H1 (cell line): ENCODE measurements around the gene MAST2. TPM values are rescaled to one million over a fixed set of nuclear protein-coding genes. Genes with fewer than 3 reads are reported as not detected.

Source experiments
- CTCF ChIA-PET: fragments of 300-600 bp; sonication (Branson Sonifier 250); formaldehyde crosslinking; loops from one replicate; lab custom pipeline; 2021; ENCODE audit not compliant: partially characterized antibody; lab: Charles Lee
- POLR2A ChIA-PET: fragments of 300-600 bp; sonication (Branson Sonifier 250); formaldehyde crosslinking; loops from one replicate; lab custom pipeline; 2021; ENCODE audit warnings: inconsistent platforms; ENCODE audit not compliant: partially characterized antibody; lab: Charles Lee
- DNase-seq, 2 experiments: peaks; one replicate each; pipeline versions ENCODE4 v3.0.0 to v3.0.0-alpha.2; 2010 to 2022; ENCODE audit warnings: low spot score in 2 of 2, low read depth in 1 of 2, mixed read lengths in 1 of 2
- FAIRE-seq: peaks from 2 replicates; lab custom pipeline; 2011; peaks lifted over from hg19 to GRCh38; lab: Jason Lieb, UNC
- H2AFZ ChIP-seq: 2 replicates; pipeline ENCODE4 v1.8.1; 2012; ENCODE audit warnings: low read length, inconsistent platforms
- H2AK5ac ChIP-seq: 2 replicates; pipeline ENCODE4 v1.6.1; 2013; ENCODE audit warnings: low read depth, low read length
- H2BK120ac ChIP-seq: replicated peaks from 2 replicates; pipeline ENCODE3; 2013; ENCODE audit warnings: low read depth, low read length, inconsistent platforms
- H2BK12ac ChIP-seq: 2 replicates; pipeline ENCODE4 v1.6.1; 2013; ENCODE audit warnings: low read depth, low read length
- H2BK15ac ChIP-seq: 2 replicates; pipeline ENCODE4 v1.6.1; 2013; ENCODE audit warnings: low read length
- H2BK20ac ChIP-seq: 2 replicates; pipeline ENCODE4 v1.6.1; 2013; ENCODE audit warnings: low read length
- H2BK5ac ChIP-seq: 2 replicates; pipeline ENCODE4 v1.6.1; 2013; ENCODE audit warnings: low read depth, low read length
- H3K14ac ChIP-seq: 2 replicates; pipeline ENCODE4 v1.6.1; 2013; ENCODE audit warnings: inconsistent platforms; ENCODE audit not compliant: insufficient read length
- H3K18ac ChIP-seq: 2 replicates; pipeline ENCODE4 v1.6.1; 2013; ENCODE audit warnings: low read length; ENCODE audit errors: extremely low read depth
- H3K23ac ChIP-seq: 2 replicates; pipeline ENCODE4 v1.6.1; 2013; ENCODE audit warnings: inconsistent platforms; ENCODE audit not compliant: insufficient read length
- H3K23me2 ChIP-seq: 2 replicates; pipeline ENCODE4 v1.6.1; 2013; ENCODE audit warnings: low read depth, low read length
- H3K27ac ChIP-seq: 2 replicates; pipeline ENCODE4 v1.6.1; 2011; ENCODE audit warnings: low read depth, low read length, inconsistent platforms
- H3K27me3 ChIP-seq, 4 experiments: replicated peaks in 1 of 4; 1 replicate in 1 of 4; 2 replicates in 3 of 4; pipeline versions ENCODE4 v1.6.1 to v1.8.1; 2011 to 2013; ENCODE audit warnings: low read length in 3 of 4, mild to moderate bottlenecking in 3 of 4, inconsistent platforms in 2 of 4, mixed read lengths in 2 of 4, moderate library complexity in 1 of 4; ENCODE audit not compliant: control insufficient read depth in 3 of 4, insufficient read depth in 3 of 4; ENCODE audit errors: extremely low read depth in 1 of 4
- H3K36me3 ChIP-seq, 4 experiments: 2 replicates each; pipeline versions ENCODE4 v1.6.1 to v1.8.1; 2011 to 2013; ENCODE audit warnings: mild to moderate bottlenecking in 4 of 4, low read length in 3 of 4, moderate library complexity in 2 of 4, control low read depth in 1 of 4, inconsistent platforms in 1 of 4; ENCODE audit not compliant: insufficient read depth in 4 of 4, control insufficient read depth in 2 of 4
- H3K4ac ChIP-seq: replicated peaks from 2 replicates; pipeline ENCODE3; 2013; ENCODE audit warnings: low read length, low read depth, mixed read lengths, inconsistent platforms; ENCODE audit not compliant: insufficient read length
- H3K4me1 ChIP-seq, 4 experiments: replicated peaks in 1 of 4; 1 replicate in 1 of 4; 2 replicates in 3 of 4; pipeline versions ENCODE4 v1.6.1 to v1.8.1; 2011 to 2013; ENCODE audit warnings: low read length in 3 of 4, inconsistent platforms in 2 of 4, mixed read lengths in 1 of 4; ENCODE audit not compliant: insufficient read depth in 4 of 4, control insufficient read depth in 3 of 4
- H3K4me2 ChIP-seq, 2 experiments: 2 replicates each; pipeline versions ENCODE4 v1.6.1 to v1.8.1; 2011 to 2013; ENCODE audit warnings: low read depth in 2 of 2, low read length in 2 of 2, control low read depth in 1 of 2, inconsistent platforms in 1 of 2, mild to moderate bottlenecking in 1 of 2; ENCODE audit not compliant: insufficient read depth in 1 of 2
- H3K4me3 ChIP-seq, 4 experiments: fragments of 200-600, 300-600 bp in 1 of 4; sonication (generic), shearing (Covaris generic), sonication (Bioruptor Twin) in 1 of 4; 2 replicates each; pipeline versions ENCODE4 v1.5.1 to v1.8.1; 2011 to 2016; ENCODE audit warnings: low read length in 4 of 4, low read depth in 3 of 4, control low read depth in 2 of 4, inconsistent platforms in 2 of 4, mild to moderate bottlenecking in 2 of 4, mixed read lengths in 1 of 4, moderate library complexity in 1 of 4; ENCODE audit not compliant: insufficient read depth in 2 of 4; ENCODE audit errors: extremely low read depth in 1 of 4
- H3K56ac ChIP-seq: replicated peaks from 2 replicates; pipeline ENCODE3; 2013; ENCODE audit warnings: low read depth, mild to moderate bottlenecking, mixed read lengths, low read length, inconsistent platforms; ENCODE audit not compliant: insufficient read length
- H3K79me1 ChIP-seq: 2 replicates; pipeline ENCODE4 v1.6.1; 2013; ENCODE audit warnings: low read depth, low read length, control low read depth
- H3K79me2 ChIP-seq, 2 experiments: 2 replicates each; pipeline versions ENCODE4 v1.6.1 to v1.8.1; 2012 to 2013; ENCODE audit warnings: low read length in 2 of 2, mild to moderate bottlenecking in 2 of 2, inconsistent platforms in 1 of 2; ENCODE audit not compliant: insufficient read depth in 2 of 2, control insufficient read depth in 1 of 2
- H3K9ac ChIP-seq, 4 experiments: replicated peaks in 1 of 4; 1 replicate in 1 of 4; 2 replicates in 3 of 4; pipeline versions ENCODE4 v1.6.1 to v1.8.1; 2011 to 2013; ENCODE audit warnings: low read depth in 3 of 4, low read length in 3 of 4, control low read depth in 2 of 4, mild to moderate bottlenecking in 2 of 4, moderate library complexity in 2 of 4, inconsistent platforms in 1 of 4; ENCODE audit errors: extremely low read depth in 1 of 4
- H3K9me3 ChIP-seq, 2 experiments: 2 replicates each; pipeline versions ENCODE4 v1.6.1 to v1.8.1; 2012 to 2013; ENCODE audit warnings: mild to moderate bottlenecking in 2 of 2, moderate library complexity in 2 of 2, control low read depth in 1 of 2, inconsistent platforms in 1 of 2, low read depth in 1 of 2, low read length in 1 of 2, mixed read lengths in 1 of 2; ENCODE audit not compliant: insufficient read depth in 2 of 2
- H4K20me1 ChIP-seq, 2 experiments: replicated peaks in 1 of 2; 2 replicates each; pipeline versions ENCODE3 to v1.8.1; 2011 to 2013; ENCODE audit warnings: inconsistent platforms in 2 of 2, low read length in 2 of 2, mild to moderate bottlenecking in 1 of 2; ENCODE audit not compliant: insufficient read depth in 2 of 2, control insufficient read depth in 1 of 2
- H4K5ac ChIP-seq: 2 replicates; pipeline ENCODE4 v1.6.1; 2013; ENCODE audit warnings: low read length, low read depth, mixed read lengths, inconsistent platforms; ENCODE audit not compliant: insufficient read length
- H4K8ac ChIP-seq: 2 replicates; pipeline ENCODE4 v1.8.0; 2013; ENCODE audit warnings: mild to moderate bottlenecking, moderate library complexity, low read length, inconsistent platforms; ENCODE audit not compliant: insufficient read depth; ENCODE audit errors: extremely low read depth
- H4K91ac ChIP-seq: replicated peaks from 2 replicates; pipeline ENCODE3; 2013; ENCODE audit warnings: low read length, mixed read lengths, inconsistent platforms; ENCODE audit not compliant: insufficient read length
- ATF3 ChIP-seq: IDR thresholded peaks from 2 replicates; pipeline ENCODE4 v1.6.1; 2011; ENCODE audit warnings: low read depth, mild to moderate bottlenecking, low read length; ENCODE audit not compliant: insufficient read depth
- CHD2 ChIP-seq: IDR thresholded peaks from 2 replicates; pipeline ENCODE4 v1.6.1; 2012; ENCODE audit warnings: low read length, improper control_type of control experiment
- EZH2 ChIP-seq: fragments of 200-600 bp; sonication (generic); IDR thresholded peaks from 2 replicates; pipeline ENCODE4 v1.7.1; 2012; ENCODE audit warnings: low read depth, mild to moderate bottlenecking, moderate library complexity, low read length, inconsistent platforms; ENCODE audit not compliant: severe bottlenecking
- FOSL1 ChIP-seq: IDR thresholded peaks from 2 replicates; pipeline ENCODE4 v1.6.1; 2011; ENCODE audit warnings: mild to moderate bottlenecking, low read depth, low read length, moderate library complexity; ENCODE audit not compliant: insufficient read depth
- HDAC6 ChIP-seq: IDR thresholded peaks from one replicate; pipeline ENCODE4 v1.7.1; 2012; ENCODE audit warnings: low read depth, mild to moderate bottlenecking, inconsistent platforms, low read length, moderate library complexity
- JUN ChIP-seq: IDR thresholded peaks from 2 replicates; pipeline ENCODE4 v1.6.1; 2011; ENCODE audit warnings: low read depth, mild to moderate bottlenecking, improper control_type of control experiment, low read length
- MAFK ChIP-seq: IDR thresholded peaks from 2 replicates; pipeline ENCODE4 v1.6.1; 2012; ENCODE audit warnings: low read depth, mild to moderate bottlenecking, improper control_type of control experiment, low read length
- POLR2AphosphoS5 ChIP-seq: IDR thresholded peaks from 2 replicates; pipeline ENCODE4 v1.6.1; 2011; ENCODE audit warnings: low read depth, low read length
- SP2 ChIP-seq: IDR thresholded peaks from 2 replicates; pipeline ENCODE4 v1.6.1; 2012; ENCODE audit warnings: mild to moderate bottlenecking, low read length, inconsistent platforms
- SRF ChIP-seq: IDR thresholded peaks from 2 replicates; pipeline ENCODE4 v1.6.1; 2011; ENCODE audit warnings: mild to moderate bottlenecking, low read depth, low read length, moderate library complexity
- WGBS, 2 experiments: shearing (Covaris generic) in 1 of 2; methylation state at CpG; one replicate each; pipeline versions ENCODE4 v1.1.6 to v1.1.7; 2013 to 2015; ENCODE audit warnings: low lambda C conversion rate in 2 of 2, mixed read lengths in 2 of 2, inconsistent platforms in 1 of 2, low coverage in 1 of 2, missing lambda C conversion rate in 1 of 2; ENCODE audit not compliant: insufficient replicate concordance in 2 of 2, insufficient coverage in 1 of 2, insufficient read length in 1 of 2; ENCODE audit errors: extremely low coverage in 1 of 2, missing lambda C conversion rate in 1 of 2; 5-methylcytosine and 5-hydroxymethylcytosine counted together
- polyA plus RNA-seq, 7 experiments: library from polyadenylated mRNA; depleted of rRNA in 3 of 7; stranded (reverse) in 5 of 7; unstranded in 2 of 7; fragments of >200 nt in 5 of 7; fragments of 200-250 nt in 2 of 7; gene quantifications; 1 replicate in 5 of 7; 2 replicates in 1 of 7; 4 replicates in 1 of 7; pipeline versions ENCODE4 v1.2.1 to v1.2.3, GENCODE V29; 2011 to 2013; ENCODE audit warnings: missing spikeins in 2 of 7, mixed read lengths in 2 of 7
- total RNA-seq: library from RNA; stranded (reverse); fragmentation: NEBNext Ultra II Directional; extraction: Animal tissue kit (Norgen Biotek cat#: 25700); gene quantifications from 2 replicates; pipeline ENCODE4 v1.2.1, GENCODE V29; 2021

MAST2 gene
- total and polyA plus RNA-seq, 2 of the 8 experiments (the other 6 are each of a cell fraction or from before 2014, with no cell fraction given) = 20.5 to 35.4 TPM

GRCh38 chr1:45822644-45823043, 19.2 kb downstream of the MAST2 start:
- Histone ChIP-seq H4K5ac (no peak overlapping the region), H4K8ac (no peak overlapping the region), H3K23ac (no peak overlapping the region), H3K4me3 (no peak overlapping the region), H3K9me3 (peaks cover 0 to 5% of the 10 kb centered on the region in 2 experiments; a peak in 2 of 4 replicates), H2BK120ac (no peak overlapping the region), H4K91ac (no peak overlapping the region), H3K23me2 (no peaks in the 10 kb centered on the region), H2AK5ac (no peak overlapping the region), H3K14ac (no peak overlapping the region), H3K56ac (no peak overlapping the region), H3K36me3 (peaks cover 0 to 16% (median 4%) of the 10 kb centered on the region in 4 experiments; a peak in 2 of 8 replicates), H3K4me2 (no peak overlapping the region), H3K4me1 (no peaks in the 10 kb centered on the region), H2BK12ac (no peak overlapping the region), H3K4ac (no peak overlapping the region), H2BK20ac (no peak overlapping the region), H4K20me1 (peaks cover 0 to 4% of the 10 kb centered on the region in 2 experiments), H2BK15ac (no peak overlapping the region), H3K79me1 (peaks cover 3% of the 10 kb centered on the region; the same call in 1 of the 2 replicates), H3K9ac (no peak overlapping the region), H3K18ac (no peak overlapping the region), H3K27ac (no peak overlapping the region), H3K79me2 (peaks cover 0 to 47% of the 10 kb centered on the region in 2 experiments; a peak in 2 of 4 replicates), H3K27me3 (no peaks in the 10 kb centered on the region), H2AFZ (no peak overlapping the region), H2BK5ac (no peak overlapping the region)
- DNase-seq = no peak
- POLR2A ChIA-PET = interaction anchor here (0.6 kb wide), 1 partner anchor 190 kb away, joined by 3 read pairs; no protein-coding TSS in a partner anchor
- TF ChIP-seq SP2 (no peak), HDAC6 (no peak), JUN (no peak), EZH2 (no peak), MAFK (no peak), POLR2AphosphoS5 (no peak), ATF3 (no peak), CHD2 (no peak), FOSL1 (no peak), SRF (no peak)
- WGBS, 2 experiments = 97% methylated on average over 1 of the region's 1 CpG; no CpG with 5 or more reads in 1 of the 2 experiments
- no peak for FAIRE-seq
- CTCF ChIA-PET = interaction anchor here (1.3 to 1.7 kb wide), 2 partner anchors 21 to 359 kb away, joined by 3 to 5 read pairs; no protein-coding TSS in a partner anchor
